ENCODE measurements around the gene TACO1.
A peak's percentile ranks its signal among the peaks of the same experiment; 100 is the strongest.

The TACO1 gene

GRCh38 chr17:63640038-63640437, 39.3 kb downstream of the TACO1 start:
- no peak for DNase-seq (ENCODE audit: low spot score)

GRCh38 chr17:63641692-63642448, 41.2 kb downstream of the TACO1 start:
- DNase-seq (ENCODE audit: low spot score) = peak; percentile 84

GRCh38 chr17:63644846-63645245, 44.2 kb downstream of the TACO1 start:
- no peak for DNase-seq (ENCODE audit: low spot score)

- no peak for DNase-seq (ENCODE audit: low spot score)
Observed at GRCh38 chr17:63645775-63646487, 45.2 kb downstream of the TACO1 start.

- DNase-seq (ENCODE audit: low spot score) = peak; percentile 64
Observed at GRCh38 chr17:63646488-63646806, 45.8 kb downstream of the TACO1 start.

- no peak for DNase-seq (ENCODE audit: low spot score)
Observed at GRCh38 chr17:63647065-63647725, 46.5 kb downstream of the TACO1 start.

GRCh38 chr17:63647936-63648335, 47.2 kb downstream of the TACO1 start:
- no peak for DNase-seq (ENCODE audit: low spot score)

- DNase-seq (ENCODE audit: low spot score) = peak; percentile 58
Observed at GRCh38 chr17:63649813-63650212, 49.1 kb downstream of the TACO1 start.

GRCh38 chr17:63652106-63652505, 51.4 kb downstream of the TACO1 start:
- DNase-seq (ENCODE audit: low spot score) = no peak

GRCh38 chr17:63653050-63653449, 52.4 kb downstream of the TACO1 start:
- no peak for DNase-seq (ENCODE audit: low spot score)

- DNase-seq (ENCODE audit: low spot score) = no peak
Observed at GRCh38 chr17:63657786-63658185, 57.1 kb downstream of the TACO1 start.

All from pons (tissue), 1 donor.